ENCODE measurements around the gene RHOH.

Gene RHOH

DNA sequence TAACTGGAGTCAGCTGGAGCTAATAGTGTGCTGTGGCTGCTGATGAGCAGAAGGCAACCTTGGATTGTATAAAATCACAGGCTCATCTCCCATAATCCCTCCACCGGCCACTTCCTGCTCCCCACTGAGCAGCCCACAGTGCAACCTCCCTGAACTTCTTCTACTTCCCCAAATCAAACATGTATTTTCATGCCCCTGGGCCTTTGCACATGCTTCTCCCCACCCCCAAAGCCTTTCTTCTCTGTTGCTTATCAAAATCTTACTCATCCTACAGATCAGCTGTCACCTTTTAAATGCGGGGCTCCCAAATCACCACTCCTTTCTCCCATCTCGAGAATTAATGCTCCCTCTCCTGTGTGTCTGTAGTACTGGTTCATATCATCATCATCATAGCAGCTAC, 35.8 kb downstream of the RHOH start:
- in situ Hi-C loops (cut with HindIII; ENCODE audit: low sequenced_read_pairs) = no loop called here

DNA sequence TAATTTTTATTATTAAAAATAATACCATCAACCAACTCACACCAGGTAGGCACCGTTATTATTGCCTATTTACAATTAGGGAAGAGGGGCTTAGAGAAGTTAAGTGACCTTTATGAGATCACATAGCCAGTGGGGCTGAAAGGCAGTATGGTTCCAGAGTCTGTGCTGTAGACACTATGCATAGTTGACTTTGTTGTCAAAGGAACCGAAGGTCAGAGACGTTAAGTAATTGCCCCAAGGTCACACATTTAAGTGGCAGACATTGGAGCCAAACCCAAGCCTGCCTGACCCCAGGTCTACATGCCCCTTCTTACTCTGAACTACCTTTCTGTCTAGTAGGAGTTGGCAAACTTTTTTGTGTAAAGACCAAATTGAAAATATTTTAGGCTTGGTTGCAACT, 36.4 kb downstream of the RHOH start:
- in situ Hi-C loops (cut with HindIII; ENCODE audit: low sequenced_read_pairs) = no loop called here

DNA sequence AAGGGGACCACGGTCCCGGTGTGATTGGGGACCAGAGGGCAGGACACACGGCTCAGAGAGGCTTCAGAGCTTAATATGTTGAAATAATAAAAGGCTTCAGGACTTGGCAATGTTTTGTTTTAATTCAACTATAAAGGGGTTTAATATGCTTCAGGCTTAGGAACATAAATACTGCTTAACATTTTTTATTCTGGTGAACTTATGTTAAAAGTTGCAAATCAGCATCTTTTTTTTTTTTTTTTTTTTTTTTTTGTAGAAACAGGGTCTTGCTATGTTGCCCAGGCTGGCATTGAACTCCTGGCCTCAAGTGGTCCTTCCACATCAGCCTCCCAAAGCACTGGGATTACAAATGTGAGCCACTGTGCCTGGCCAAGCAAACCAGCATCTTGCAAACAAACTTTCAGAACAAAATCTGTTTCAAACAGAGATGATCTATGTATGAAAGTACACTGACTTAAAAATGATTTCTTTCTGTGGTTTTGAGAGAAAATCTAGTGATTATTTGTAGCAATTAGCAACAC, 37.7 kb downstream of the RHOH start:
- in situ Hi-C loops (cut with HindIII; ENCODE audit: low sequenced_read_pairs) = loop anchor here (5.0 kb wide), 1 partner anchor 103 kb away; the partner anchor contains the start of gene CHRNA9

DNA sequence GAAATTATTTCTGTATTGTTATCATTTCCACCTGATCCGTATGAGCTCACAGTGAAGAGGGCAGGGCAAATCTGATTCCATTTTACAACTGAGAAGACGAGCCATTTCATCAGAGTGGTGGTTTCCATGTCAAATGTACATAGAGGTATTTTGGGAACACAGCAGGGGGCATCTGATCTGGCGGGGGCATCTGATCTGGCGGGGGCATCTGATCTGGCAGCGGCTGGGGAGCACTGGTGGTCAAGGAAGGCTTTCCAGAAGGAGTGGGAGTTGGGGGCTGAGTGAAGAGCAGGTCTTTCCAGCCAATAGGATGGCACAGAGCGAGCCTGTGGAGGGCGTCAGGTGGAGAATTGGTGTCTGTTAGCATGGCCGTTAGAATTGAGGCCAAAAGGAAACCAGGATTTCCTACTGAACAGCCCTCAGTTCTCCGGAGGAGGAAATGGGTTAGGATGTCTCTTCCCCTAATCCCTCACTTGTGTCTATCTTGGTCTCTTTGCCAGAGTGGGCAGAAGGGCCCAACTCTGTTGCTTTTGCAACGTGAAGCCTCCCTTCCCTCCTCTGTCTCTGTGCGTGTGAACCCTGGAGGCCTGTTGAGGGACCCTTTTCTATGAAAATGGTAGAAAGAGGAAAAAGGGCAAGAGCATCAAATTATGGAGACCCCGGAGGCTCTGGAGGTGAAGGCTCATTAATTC, 41.3 kb downstream of the RHOH start:
- in situ Hi-C loops (cut with HindIII; ENCODE audit: low sequenced_read_pairs) = loop anchor here (5.0 kb wide), 1 partner anchor 99 kb away; the partner anchor contains the start of gene CHRNA9

DNA sequence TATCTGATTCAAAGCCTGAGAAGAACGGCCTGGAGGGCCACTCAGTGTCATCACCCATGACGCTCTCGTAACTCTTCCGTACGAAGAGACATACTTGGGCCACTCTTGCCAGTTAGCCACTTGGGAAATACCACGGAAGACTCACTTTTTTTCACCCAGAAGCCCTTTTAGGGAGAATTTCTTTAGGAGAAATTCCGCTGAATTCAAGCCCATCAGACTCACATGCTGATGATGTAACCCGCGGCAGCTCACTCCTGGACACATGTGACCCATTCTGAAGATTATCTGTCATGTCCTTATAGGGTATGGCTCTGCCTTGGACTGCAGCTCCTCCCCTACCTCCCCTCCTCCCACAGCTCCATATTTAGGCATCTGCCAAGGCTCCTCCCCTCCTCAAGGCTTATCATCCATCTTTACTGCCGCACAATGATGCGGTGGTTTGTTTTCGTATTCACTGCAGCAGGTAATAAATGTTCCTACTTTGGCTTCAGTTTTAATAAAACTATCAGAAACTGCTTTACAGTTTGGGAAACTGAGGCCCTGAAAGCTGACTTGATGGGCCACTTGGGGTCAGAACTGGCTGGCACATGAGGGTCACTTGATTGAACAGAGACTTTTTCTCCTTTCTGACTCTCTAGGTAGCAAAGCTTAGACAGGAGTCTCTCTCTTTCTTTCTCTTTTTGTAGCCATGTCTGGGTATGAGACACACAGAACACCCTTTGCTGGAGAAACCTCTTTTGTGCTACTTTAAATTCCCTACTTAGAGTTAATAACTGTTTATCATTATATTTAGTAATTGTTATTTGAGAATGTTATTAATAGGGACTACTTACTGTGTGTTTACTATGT, 42.1 kb downstream of the RHOH start:
- in situ Hi-C loops (cut with HindIII; ENCODE audit: low sequenced_read_pairs) = loop anchor here (5.0 kb wide), 1 partner anchor 98 kb away; the partner anchor contains the start of gene CHRNA9

DNA sequence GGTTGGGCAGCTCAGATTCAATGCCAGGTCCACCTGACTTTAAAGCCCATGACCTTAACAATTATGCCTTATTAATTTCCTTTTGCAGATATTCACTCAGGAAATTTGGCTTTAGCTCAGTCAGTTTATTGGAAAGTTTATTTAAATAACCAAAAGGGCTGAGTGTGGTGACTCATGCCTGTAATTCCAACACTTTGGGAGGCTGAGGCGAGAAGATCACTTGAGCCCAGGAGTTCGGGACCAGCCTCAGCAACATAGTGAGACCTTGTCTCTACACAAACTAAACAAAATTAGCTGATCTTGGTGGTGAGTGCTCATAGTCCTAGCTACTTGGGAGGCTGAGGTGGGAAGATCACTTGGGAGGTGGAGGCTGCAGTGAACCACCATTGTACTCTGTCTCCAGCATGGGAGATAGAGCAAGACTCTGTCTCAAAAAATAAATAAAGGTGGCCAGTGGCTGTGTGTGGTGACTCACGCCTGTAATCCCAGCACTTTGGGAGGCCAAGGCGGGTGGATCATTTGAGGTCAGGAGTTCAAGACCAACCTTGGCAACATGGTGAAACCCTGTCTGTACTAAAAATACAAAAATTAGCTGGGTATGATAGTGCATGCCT, 43.3 kb downstream of the RHOH start:
- in situ Hi-C loops (cut with HindIII; ENCODE audit: low sequenced_read_pairs) = no loop called here

DNA sequence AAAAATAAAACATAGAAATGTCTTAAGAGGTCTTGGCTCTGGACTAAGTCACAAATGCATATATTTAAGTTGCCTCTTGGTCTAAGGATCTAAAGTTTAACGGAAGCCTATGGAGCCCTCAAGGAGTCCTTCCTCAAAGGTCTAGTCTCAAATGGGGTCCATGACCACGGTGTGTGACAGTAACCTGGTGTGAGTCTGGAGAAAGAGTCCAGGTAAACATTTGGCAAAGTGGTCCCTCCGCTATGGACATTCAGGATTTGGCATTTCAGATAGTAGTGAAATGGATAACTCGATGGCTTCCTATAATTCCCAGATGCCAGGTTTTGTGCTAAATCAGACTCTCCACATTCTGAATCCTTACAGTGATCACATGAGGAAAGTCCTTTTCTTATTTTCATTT, 44.2 kb downstream of the RHOH start:
- in situ Hi-C loops (cut with HindIII; ENCODE audit: low sequenced_read_pairs) = no loop called here

DNA sequence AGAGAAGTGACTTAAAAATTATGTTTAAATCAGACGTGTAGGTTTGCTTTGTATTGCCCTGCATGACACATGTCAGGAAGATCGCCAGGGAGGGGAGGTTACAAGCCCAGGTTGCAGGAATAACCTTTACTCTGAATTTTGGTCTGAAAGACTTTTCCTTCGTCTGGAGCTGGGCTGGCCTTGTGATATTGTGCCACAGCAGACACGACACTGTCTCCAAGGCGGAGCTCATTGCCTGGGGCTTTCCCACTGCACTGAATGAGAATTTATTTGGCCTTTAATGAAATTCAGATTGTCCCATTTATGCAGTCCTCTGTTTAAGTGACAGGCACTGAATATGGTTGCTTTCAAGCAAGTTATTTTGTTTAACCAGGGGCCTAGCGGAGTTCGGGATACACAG, 45.1 kb downstream of the RHOH start:
- in situ Hi-C loops (cut with HindIII; ENCODE audit: low sequenced_read_pairs) = no loop called here

DNA sequence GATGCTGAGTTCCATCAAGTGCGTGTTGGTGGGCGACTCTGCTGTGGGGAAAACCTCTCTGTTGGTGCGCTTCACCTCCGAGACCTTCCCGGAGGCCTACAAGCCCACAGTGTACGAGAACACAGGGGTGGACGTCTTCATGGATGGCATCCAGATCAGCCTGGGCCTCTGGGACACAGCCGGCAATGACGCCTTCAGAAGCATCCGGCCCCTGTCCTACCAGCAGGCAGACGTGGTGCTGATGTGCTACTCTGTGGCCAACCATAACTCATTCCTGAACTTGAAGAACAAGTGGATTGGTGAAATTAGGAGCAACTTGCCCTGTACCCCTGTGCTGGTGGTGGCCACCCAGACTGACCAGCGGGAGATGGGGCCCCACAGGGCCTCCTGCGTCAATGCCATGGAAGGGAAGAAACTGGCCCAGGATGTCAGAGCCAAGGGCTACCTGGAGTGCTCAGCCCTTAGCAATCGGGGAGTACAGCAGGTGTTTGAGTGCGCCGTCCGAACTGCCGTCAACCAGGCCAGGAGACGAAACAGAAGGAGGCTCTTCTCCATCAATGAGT, 46.6 kb downstream of the RHOH start:
- in situ Hi-C loops (cut with HindIII; ENCODE audit: low sequenced_read_pairs) = no loop called here

DNA sequence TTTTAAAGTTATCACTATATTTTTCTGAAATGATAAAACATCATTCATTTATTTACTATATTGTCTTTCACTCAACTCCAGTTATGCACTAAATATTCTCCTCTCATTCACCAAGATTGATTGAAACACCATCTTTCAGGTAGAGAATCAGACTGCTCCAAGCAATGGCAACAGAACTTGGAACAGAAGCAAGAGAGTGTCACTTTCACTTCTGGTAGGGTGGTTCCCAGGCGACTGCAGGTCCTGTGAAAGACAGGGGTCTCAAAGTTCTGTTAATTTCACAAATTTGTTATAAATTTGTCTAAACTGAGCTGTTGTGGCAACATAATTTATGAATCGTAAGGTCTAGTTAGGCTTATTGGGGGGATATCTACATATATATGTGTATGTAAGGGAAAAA, 47.8 kb downstream of the RHOH start:
- in situ Hi-C loops (cut with HindIII; ENCODE audit: low sequenced_read_pairs) = no loop called here

DNA sequence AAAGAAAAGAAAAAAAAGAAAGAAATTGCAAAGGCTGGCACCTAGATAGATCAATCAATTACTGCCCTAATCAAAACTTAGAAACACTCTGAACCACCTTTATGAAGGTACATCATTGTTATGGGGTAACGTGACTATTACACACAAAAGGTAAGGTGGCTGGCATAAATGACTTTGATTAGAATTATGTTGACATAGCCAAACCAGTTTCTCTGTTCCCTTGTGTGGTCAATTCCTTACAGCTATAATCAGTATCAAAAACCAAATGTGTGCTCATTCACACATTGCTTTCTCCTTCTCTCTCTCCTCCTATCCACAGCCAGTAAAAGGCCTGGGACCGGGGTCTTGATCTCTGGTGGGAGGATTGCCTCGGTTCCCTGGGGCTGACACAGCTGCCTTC, 48.7 kb downstream of the RHOH start:
- in situ Hi-C loops (cut with HindIII; ENCODE audit: low sequenced_read_pairs) = no loop called here

DNA sequence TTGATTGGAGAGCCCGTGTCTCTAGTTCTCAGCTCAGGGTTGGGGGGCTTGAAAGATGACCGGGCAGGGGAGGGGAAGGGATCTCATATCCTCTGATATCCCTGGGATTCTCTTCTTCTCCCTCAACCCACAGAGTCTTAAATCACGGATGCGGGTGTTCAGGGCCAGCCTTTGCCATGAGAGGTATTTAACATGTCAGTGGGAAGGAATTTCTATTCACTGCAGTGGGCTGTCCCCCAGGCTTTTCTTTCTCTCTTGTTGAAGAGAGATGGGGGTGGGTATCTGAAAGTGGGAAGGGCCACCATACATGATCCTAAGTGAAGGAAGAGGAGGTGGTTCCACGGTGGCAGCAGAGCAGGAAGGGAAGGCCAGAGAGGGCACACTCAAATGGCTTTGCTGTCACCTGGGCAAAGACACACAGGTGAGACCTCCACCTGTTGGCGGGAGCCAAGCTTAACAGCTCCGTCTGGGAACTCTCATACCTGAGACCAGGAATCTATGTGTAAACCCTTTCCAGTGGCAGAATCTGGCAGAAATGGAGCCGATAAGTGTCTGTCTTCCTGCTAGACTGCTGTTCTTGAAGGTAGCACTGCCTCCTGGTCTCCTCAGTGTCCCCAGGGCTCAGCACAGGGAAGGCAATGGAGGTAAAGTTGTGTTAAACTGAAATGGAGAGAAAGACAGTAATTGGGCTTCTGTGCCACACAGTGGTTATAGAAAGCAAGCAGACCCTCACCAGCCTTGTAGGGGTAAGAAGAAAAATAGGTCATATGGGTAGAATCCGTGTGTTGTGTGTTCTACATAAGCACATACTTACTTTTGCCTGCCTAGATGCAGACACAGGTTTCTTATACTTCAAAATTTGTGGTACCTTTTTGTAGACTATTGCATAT, 49.4 kb downstream of the RHOH start:
- in situ Hi-C loops (cut with HindIII; ENCODE audit: low sequenced_read_pairs) = no loop called here

DNA sequence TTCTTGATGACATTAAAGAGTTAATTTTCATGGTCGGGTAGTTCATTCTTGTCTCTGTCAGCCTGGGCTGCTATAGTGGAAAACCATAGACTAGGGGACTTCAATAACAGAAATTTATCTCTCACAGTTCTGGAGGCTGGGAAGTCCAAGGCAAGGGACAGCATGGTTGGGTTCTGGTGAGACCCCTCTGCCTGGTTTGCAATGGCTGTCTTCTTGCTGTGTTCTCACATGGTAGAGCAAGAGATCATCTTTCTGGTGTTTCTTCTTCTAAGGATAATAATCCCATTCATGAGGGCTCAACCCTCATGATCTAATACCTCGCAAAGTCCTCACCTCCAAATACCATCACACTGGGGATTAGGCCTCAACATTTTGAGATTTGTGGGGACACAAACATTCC, 50.1 kb downstream of the RHOH start:
- in situ Hi-C loops (cut with HindIII; ENCODE audit: low sequenced_read_pairs) = no loop called here

DNA sequence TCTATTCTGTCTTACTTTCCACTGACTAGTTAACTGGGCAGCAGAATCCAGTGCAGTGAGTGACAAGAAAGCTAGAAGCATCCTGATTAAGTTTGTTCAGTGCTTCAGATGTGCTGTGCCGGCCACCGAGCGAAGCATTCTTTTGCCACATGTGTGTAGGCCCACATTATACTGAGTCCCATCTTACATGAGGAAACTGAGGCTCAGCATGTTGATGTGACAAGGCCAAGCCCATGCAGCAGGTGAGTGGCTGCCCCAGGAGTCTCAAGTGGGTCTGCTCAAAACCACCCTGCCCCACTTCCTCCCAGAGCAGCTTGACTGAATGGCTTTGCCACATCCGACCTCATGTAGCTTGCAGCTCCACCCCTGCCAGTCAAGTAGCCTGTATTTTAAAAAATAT, 50.5 kb downstream of the RHOH start:
- in situ Hi-C loops (cut with HindIII; ENCODE audit: low sequenced_read_pairs) = no loop called here

DNA sequence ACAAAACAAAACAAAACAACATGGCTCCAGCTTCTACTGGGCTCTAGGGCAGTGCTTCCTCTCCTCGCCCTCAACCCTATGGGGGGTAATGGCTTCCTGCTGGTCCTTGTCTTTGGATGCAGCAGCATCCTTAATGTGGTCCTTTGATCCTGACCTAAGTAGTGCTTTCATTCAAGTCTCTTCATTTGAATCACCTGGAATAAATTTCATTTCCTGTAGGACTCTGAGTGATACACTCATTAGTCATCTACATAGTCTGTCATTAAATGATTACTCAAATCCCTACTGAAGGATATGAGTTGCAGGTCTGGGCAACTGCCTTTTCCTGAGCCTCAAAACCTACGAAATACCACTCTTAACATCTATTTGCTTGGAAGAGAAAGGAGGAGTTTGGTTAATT, 54.5 kb downstream of the RHOH start:
- in situ Hi-C loops (cut with HindIII; ENCODE audit: low sequenced_read_pairs) = no loop called here

DNA sequence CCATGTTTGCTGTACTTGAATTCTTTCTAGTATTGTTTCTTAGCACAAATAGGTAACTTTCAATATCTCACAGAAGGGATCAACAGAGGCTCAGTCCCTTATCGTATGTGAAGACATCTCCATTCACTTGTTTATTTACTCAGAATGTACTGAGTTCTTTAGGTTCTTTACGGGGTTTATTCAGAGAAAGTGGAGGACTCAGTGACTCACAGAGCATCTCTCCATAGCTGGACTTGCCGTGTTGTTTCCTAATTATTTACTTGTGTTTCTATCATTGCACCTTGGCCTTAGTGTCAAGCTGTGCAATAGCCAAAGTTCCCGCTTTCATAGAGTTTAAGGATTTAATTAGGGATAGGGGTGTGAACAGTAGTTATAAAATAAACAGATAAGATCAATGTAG, 57.1 kb downstream of the RHOH start:
- in situ Hi-C loops (cut with HindIII; ENCODE audit: low sequenced_read_pairs) = no loop called here

DNA sequence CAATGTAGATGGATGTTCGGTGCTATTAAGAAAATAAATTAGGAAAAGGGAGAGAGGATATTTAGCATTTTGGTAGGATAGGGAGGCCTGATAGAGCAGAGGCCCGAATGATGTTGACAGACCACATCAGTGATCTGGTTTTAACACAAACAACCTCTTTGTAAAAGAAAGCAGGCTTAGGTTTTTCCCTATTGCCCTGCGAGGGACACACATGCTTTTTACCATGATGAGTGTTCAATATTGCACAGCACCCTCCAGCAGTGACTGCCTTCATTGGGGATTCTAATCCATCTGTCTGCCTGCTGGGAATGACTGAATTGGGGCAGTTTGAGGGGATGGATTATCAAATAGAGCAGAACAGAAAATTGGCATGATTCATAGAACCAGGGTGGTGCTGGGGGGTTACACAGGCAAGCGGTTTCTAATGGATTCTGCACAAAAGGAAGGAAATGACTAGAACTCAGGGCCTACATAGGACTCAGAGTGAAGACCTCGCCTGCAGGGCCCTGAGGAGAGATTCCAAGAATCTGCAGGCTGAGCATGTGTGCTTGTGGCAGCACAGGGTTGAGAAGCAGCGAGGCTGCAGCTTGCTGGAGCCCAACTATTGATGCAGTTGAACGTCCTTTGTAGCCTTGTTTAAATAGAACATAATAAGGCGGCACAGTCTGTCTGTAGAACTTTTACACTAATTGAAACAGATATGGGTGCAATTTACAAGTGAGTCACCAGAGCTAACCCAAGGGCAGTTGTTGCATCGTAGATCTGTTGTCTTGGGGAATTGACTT, 58.0 kb downstream of the RHOH start:
- in situ Hi-C loops (cut with HindIII; ENCODE audit: low sequenced_read_pairs) = no loop called here

DNA sequence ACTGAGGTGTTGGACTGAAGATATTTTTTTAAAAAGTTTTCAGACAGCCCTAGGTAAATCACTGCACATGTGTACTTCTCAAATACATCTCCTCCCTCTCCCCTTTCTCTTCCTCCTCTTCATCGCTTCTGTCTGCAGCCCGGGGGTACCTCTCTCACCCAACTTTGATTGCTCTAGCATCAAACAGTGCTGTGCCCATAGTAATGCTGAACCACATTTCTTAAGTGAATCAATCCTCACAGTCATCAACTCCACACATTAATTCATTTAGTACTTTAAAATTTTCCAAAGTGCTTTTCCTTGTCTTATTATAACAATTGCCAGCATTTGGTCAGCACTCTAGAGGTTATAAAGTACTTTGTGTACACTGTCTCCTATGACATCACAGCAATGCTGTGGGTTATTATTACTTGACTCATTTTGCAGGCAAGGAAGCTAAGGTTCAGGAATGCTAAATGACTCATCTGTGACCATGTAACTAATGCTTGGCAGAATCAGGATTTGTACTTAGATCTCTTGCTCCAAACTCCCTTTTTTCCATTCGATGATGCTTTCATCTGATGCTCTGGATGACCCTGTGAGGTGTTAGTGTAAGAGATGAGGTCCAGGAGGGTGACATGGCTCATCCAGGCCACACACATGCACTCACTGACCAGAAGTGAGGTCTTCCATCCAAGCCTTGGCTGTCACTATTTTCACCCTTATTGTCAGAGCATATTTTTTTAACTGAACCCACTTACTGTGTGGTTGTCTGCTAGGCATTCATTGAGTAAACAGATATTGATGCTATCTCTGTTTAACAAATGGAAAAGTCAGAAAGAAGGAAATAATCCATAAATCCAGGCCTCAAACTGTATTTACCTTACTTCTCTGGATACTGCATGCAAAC, 58.8 kb downstream of the RHOH start:
- in situ Hi-C loops (cut with HindIII; ENCODE audit: low sequenced_read_pairs) = no loop called here

DNA sequence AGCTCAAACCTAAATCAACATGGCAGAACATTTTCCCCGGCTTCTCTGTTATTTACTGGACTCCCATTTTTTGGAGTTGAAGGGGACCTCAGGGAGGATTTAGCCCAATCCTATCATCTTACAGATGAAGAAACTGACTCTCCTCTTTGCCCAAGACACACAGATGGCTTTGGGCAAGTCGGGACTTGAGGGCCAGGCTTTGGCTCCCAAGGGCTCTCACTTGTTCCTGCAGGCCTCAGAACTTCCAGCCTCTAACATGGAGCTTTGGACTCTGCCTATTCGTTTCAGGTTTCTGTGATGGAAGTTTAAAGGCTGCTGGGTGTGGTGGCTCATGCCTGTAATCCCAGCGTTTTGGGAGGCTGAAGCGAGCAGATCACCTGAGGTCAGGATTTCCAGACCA, 59.5 kb downstream of the RHOH start:
- in situ Hi-C loops (cut with HindIII; ENCODE audit: low sequenced_read_pairs) = no loop called here

All from endothelial cell of hepatic sinusoid (primary cell).